Embryonic facial prominence (tissue), 1 donor: ENCODE results near the gene SLC25A24.
"Not testable (repeated sequence)": the region's sequence is repeated elsewhere in the genome, so short reads cannot be mapped to it uniquely, and the experiment has no call there.

Source experiments
- DNase-seq: peaks from one replicate; pipeline ENCODE4 v3.0.0-alpha.2; 2016; ENCODE audit errors: extremely low spot score

SLC25A24 gene

GRCh38 chr1:108140177-108140576, 60.0 kb downstream of the SLC25A24 start:
- no peak for DNase-seq

GRCh38 chr1:108139555-108139954, 60.6 kb downstream of the SLC25A24 start:
- not testable (repeated sequence) for DNase-seq

GRCh38 chr1:108133148-108133547, 67.0 kb downstream of the SLC25A24 start:
- not testable (repeated sequence) for DNase-seq

- not testable (repeated sequence) for DNase-seq
Observed at GRCh38 chr1:108132367-108132766, 67.8 kb downstream of the SLC25A24 start.

- DNase-seq: not testable (repeated sequence)
Observed at GRCh38 chr1:108131281-108131680, 68.9 kb downstream of the SLC25A24 start.

GRCh38 chr1:108130794-108131193, 69.3 kb downstream of the SLC25A24 start:
- DNase-seq: no peak

- no peak for DNase-seq
Observed at GRCh38 chr1:108129999-108130398, 70.1 kb downstream of the SLC25A24 start.

GRCh38 chr1:108125312-108126138, 74.6 kb downstream of the SLC25A24 start:
- peak; percentile 72 for DNase-seq

- no peak for DNase-seq
Observed at GRCh38 chr1:108124622-108125311, 75.4 kb downstream of the SLC25A24 start.

GRCh38 chr1:108124023-108124422, 76.1 kb downstream of the SLC25A24 start:
- no peak for DNase-seq

GRCh38 chr1:108121358-108122143, 78.6 kb downstream of the SLC25A24 start:
- no peak for DNase-seq

- no peak for DNase-seq
Observed at GRCh38 chr1:108120163-108120562, 80.0 kb downstream of the SLC25A24 start.

GRCh38 chr1:108119500-108119899, 80.6 kb downstream of the SLC25A24 start:
- no peak for DNase-seq

- DNase-seq: no peak
Observed at GRCh38 chr1:108117945-108118902, 81.9 kb downstream of the SLC25A24 start.

- DNase-seq: no peak
Observed at GRCh38 chr1:108117237-108117636, 82.9 kb downstream of the SLC25A24 start.

GRCh38 chr1:108114033-108114599, 86.0 kb downstream of the SLC25A24 start:
- DNase-seq: no peak

GRCh38 chr1:108113496-108113895, 86.6 kb downstream of the SLC25A24 start:
- no peak for DNase-seq

GRCh38 chr1:108109295-108109973, 90.7 kb downstream of the SLC25A24 start:
- DNase-seq: no peak

GRCh38 chr1:108108119-108108518, 92.0 kb downstream of the SLC25A24 start:
- no peak for DNase-seq

GRCh38 chr1:108107658-108108057, 92.5 kb downstream of the SLC25A24 start:
- no peak for DNase-seq
